GM23248 (cell line): Measurements from ENCODE around the gene CRYGC. TPM values are rescaled to one million over a fixed set of nuclear protein-coding genes. Genes with fewer than 3 reads are reported as not detected.
"Not testable (repeated sequence)": the region's sequence is repeated elsewhere in the genome, so short reads cannot be mapped to it uniquely, and the experiment has no call there.

ENCODE experiments used
- DNase-seq: peaks from one replicate; pipeline ENCODE4 v3.0.0-alpha.2; 2015
- H2AFZ ChIP-seq: fragments of 200-600 bp; sonication (generic); 2 replicates; pipeline ENCODE4 v1.6.1; 2016; ENCODE audit warnings: antibody characterized with exemption
- H3F3A ChIP-seq: fragments of 200-600 bp; sonication (generic); 2 replicates; pipeline ENCODE4 v1.6.1; 2016; ENCODE audit warnings: mild to moderate bottlenecking, antibody characterized with exemption, mixed run types; ENCODE audit not compliant: insufficient read depth
- H3K27ac ChIP-seq: fragments of 200-600 bp; sonication (generic); 2 replicates; pipeline ENCODE4 v1.5.1; 2016; ENCODE audit warnings: mild to moderate bottlenecking
- H3K27me3 ChIP-seq: fragments of 200-600 bp; sonication (generic); replicated peaks from 2 replicates; pipeline ENCODE4 v1.6.1; 2016; ENCODE audit warnings: mild to moderate bottlenecking; ENCODE audit not compliant: insufficient read depth
- H3K36me3 ChIP-seq: fragments of 200-600 bp; sonication (generic); 2 replicates; pipeline ENCODE4 v1.6.1; 2016; ENCODE audit warnings: low read depth, mild to moderate bottlenecking
- H3K4me1 ChIP-seq: fragments of 200-600 bp; sonication (generic); 2 replicates; pipeline ENCODE4 v1.6.1; 2016; ENCODE audit warnings: mild to moderate bottlenecking; ENCODE audit not compliant: insufficient read depth
- H3K4me2 ChIP-seq: fragments of 200-600 bp; sonication (generic); one replicate; pipeline ENCODE4 v1.6.1; 2016; ENCODE audit warnings: mild to moderate bottlenecking; ENCODE audit not compliant: unreplicated experiment
- H3K4me3 ChIP-seq: fragments of 200-600 bp; sonication (generic); 2 replicates; pipeline ENCODE4 v1.5.1; 2016; ENCODE audit warnings: mild to moderate bottlenecking
- H3K79me2 ChIP-seq: fragments of 200-600 bp; sonication (generic); 2 replicates; pipeline ENCODE4 v1.6.1; 2016; ENCODE audit warnings: mild to moderate bottlenecking; ENCODE audit not compliant: insufficient read depth
- H3K9ac ChIP-seq: fragments of 200-600 bp; sonication (generic); 2 replicates; pipeline ENCODE4 v1.6.1; 2016; ENCODE audit warnings: mild to moderate bottlenecking
- H3K9me2 ChIP-seq: fragments of 200-600 bp; sonication (generic); 2 replicates; pipeline ENCODE4 v1.6.1; 2016; ENCODE audit warnings: mixed run types, mild to moderate bottlenecking, moderate library complexity; ENCODE audit not compliant: insufficient read depth
- H3K9me3 ChIP-seq: fragments of 200-600 bp; sonication (generic); one replicate; pipeline ENCODE4 v1.6.1; 2017; ENCODE audit warnings: low read depth
- H4K20me1 ChIP-seq: fragments of 200-600 bp; sonication (generic); 2 replicates; pipeline ENCODE4 v1.6.0; 2016; ENCODE audit not compliant: insufficient read depth
- EZH2 ChIP-seq: fragments of 200-600 bp; sonication (generic); IDR thresholded peaks from 2 replicates; pipeline ENCODE4 v1.6.1; 2018; ENCODE audit warnings: antibody characterized with exemption, mild to moderate bottlenecking; ENCODE audit not compliant: insufficient read depth, poor library complexity, severe bottlenecking
- EZH2phosphoT487 ChIP-seq: fragments of 200-600 bp; sonication (generic); IDR thresholded peaks from 2 replicates; pipeline ENCODE4 v1.6.1; 2018; ENCODE audit warnings: antibody characterized with exemption, moderate library complexity, mild to moderate bottlenecking, low read depth; ENCODE audit not compliant: insufficient read depth
- WGBS, 2 experiments: methylation state at CpG; one replicate each; pipeline ENCODE4 v1.1.6; 2015 to 2017; ENCODE audit warnings: low lambda C conversion rate in 2 of 2, low coverage in 1 of 2; ENCODE audit errors: missing lambda C conversion rate in 2 of 2; 5-methylcytosine and 5-hydroxymethylcytosine counted together
- in situ Hi-C: fragments of 300-500 bp; cut with MboI; formaldehyde crosslinking; loops from 2 replicates; pipeline ENCODE4 v1.15.0; 2020
- polyA plus RNA-seq: library from polyadenylated mRNA; unstranded; fragments of >200 nt; fragmentation: Nextera tagmentation; extraction: Ambion mirVana; gene quantifications from 2 replicates; pipeline ENCODE4 v1.2.1, GENCODE V29; 2016
- total RNA-seq: library from RNA; depleted of rRNA; stranded (reverse); fragments of >200 nt; shearing (Covaris generic); gene quantifications from 2 replicates; pipeline ENCODE4 v1.2.3, GENCODE V29; 2014

CRYGC gene
- total and polyA plus RNA-seq, 2 experiments from 2014 or later: not detected

DNA sequence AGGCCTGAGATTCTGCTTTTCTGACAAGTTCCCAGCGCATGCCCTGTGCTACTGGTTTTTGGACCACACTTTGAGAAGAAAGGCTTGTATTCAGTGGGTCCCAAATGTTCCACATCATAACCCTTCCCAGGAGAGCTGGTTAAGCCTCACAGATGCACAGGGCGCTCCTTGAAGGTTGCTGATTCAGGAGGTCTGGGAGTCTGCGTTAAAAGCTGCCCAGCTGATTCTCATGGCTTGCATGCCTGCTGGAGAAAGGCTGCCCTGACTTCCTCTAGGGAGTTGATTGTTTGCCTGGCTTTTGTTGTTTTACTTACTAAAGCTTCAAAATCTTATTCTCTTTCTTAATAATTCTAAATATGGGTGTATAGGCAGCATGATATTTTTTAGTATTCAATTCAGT is 26.0 kb downstream of the CRYGC start:
- TF ChIP-seq EZH2 (no peak), EZH2phosphoT487 (no peak)
- H3K4me1 ChIP-seq: no peaks in the 10 kb centered on the region
- no peak overlapping the region for H3K4me2 ChIP-seq
- peaks cover 14% of the 10 kb centered on the region for H3K27me3 ChIP-seq
- H3K9me3 ChIP-seq: no peaks in the 10 kb centered on the region
- H4K20me1 ChIP-seq: no peaks in the 10 kb centered on the region
- no peak overlapping the region for H2AFZ ChIP-seq
- DNase-seq: no peak
- H3K36me3 ChIP-seq: no peaks in the 10 kb centered on the region
- no peaks in the 10 kb centered on the region for H3F3A ChIP-seq
- H3K4me3 ChIP-seq: no peak overlapping the region
- H3K79me2 ChIP-seq: no peaks in the 10 kb centered on the region
- in situ Hi-C loops: no loop called here
- WGBS, 2 experiments: 42 to 59% methylated on average over 3 of the region's 3 CpGs
- no peak overlapping the region for H3K9ac ChIP-seq
- H3K9me2 ChIP-seq: no peaks in the 10 kb centered on the region
- H3K27ac ChIP-seq: no peak overlapping the region

DNA sequence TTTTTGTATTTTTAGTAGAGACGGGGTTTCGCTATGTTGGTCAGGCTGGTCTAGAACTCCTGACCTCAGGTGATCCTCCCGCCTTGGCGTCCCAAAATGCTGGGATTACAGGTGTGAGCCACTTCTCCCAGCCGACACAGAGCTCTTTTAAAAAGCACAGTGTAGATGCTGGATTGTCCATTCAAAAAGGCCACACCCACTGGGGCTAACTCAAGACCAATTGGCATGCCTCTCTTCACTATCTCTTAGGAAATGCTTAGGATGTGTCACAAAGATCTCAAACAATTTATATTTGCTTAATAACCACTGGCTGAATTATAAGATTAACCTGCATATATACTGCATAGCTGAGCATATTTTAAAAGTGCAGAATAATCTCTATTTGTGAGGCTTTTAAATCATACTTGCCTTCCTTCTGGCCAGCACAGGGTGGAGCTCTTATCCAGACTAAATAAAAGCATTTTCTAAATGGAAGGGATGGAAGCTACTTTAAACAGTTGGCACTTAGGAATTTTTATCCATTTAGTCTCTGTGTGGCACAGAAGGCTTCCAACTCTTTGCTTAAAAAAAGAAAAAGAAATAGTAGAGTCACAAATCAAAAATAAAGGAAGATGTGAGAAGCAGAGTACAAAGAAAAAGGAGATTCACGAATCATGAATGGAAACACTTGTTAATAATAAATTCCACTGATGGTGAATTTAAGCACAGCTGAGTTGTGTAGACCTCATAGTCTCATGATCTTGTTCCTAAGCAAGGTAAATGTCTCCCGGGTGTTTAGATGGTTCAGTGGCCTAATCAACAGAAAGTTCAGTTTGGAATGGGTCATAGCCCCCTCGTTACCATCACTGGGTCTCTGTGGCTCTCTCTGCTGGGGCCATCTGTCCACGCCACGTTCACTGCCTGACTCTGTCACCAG is 27.7 kb downstream of the CRYGC start:
- in situ Hi-C loops: no loop called here
- H3K4me3 ChIP-seq: no peak overlapping the region
- TF ChIP-seq EZH2phosphoT487 (no peak), EZH2 (no peak)
- H3K79me2 ChIP-seq: no peaks in the 10 kb centered on the region
- peaks cover 11% of the 10 kb centered on the region for H3K27me3 ChIP-seq
- DNase-seq: peak; percentile 47
- 0 out of 2 replicates have a peak, but pooled peaks cover 7% of the 10 kb centered on the region for H3K4me1 ChIP-seq
- H3K9ac ChIP-seq: no peak overlapping the region
- no peaks in the 10 kb centered on the region for H3K9me2 ChIP-seq
- no peaks in the 10 kb centered on the region for H3K36me3 ChIP-seq
- no peaks in the 10 kb centered on the region for H4K20me1 ChIP-seq
- WGBS, 2 experiments: 36 to 40% methylated on average over 10 of the region's 10 CpGs
- no peaks in the 10 kb centered on the region for H3F3A ChIP-seq
- H2AFZ ChIP-seq: 0 out of 2 replicates have a peak overlapping the region, but pooled peaks have one; percentile 35
- H3K9me3 ChIP-seq: no peaks in the 10 kb centered on the region
- no peak overlapping the region for H3K4me2 ChIP-seq
- no peak overlapping the region for H3K27ac ChIP-seq

DNA sequence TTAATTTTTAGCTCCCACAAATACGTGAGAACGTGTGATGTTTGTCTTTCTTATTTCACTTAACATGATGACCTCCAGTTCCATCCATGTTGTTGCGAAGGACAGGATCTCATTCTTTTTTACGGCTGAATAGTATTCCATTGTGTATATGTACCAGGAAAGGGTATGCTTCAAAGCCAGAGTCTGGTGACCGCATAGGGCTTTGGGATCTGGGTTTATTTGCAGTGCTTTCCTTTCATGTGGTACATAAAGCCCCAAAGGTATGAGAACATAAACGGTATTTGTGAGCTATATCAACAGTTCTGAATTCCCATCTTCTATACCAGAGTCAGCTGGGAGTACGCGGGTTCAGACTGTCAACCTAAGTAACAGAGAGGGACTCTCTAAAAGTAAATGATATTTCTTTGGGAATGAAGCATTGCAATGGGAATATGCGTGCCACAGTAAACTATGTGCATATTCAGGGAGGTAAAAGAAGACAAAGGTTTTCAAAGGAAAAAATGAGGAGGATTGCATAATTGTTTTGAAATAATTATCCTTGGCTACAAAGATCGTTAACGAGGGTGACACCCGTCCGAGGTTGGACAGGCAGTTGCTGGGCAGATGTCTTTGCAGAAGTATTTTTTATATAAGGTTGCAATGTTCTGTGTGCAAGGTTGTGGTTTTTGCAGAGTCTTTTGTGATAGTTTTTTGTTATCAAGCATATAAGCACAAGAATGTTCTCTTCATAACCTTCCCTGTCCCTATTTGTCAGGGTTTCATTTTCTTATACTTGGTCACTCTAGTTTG is 29.8 kb downstream of the CRYGC start:
- no peak overlapping the region for H2AFZ ChIP-seq
- no peak overlapping the region for H3K4me2 ChIP-seq
- 45 to 48% methylated on average over 13 of the region's 13 CpGs for WGBS, 2 experiments
- no peaks in the 10 kb centered on the region for H3K79me2 ChIP-seq
- no peak overlapping the region for H3K9ac ChIP-seq
- TF ChIP-seq EZH2: no peak
- no peak for TF ChIP-seq EZH2phosphoT487
- H3K36me3 ChIP-seq: no peaks in the 10 kb centered on the region
- in situ Hi-C loops: no loop called here
- peaks cover 21% of the 10 kb centered on the region for H3K27me3 ChIP-seq
- H3F3A ChIP-seq: no peaks in the 10 kb centered on the region
- DNase-seq: no peak
- H3K4me1 ChIP-seq: 0 out of 2 replicates have a peak, but pooled peaks cover 7% of the 10 kb centered on the region
- no peak overlapping the region for H3K27ac ChIP-seq
- no peaks in the 10 kb centered on the region for H4K20me1 ChIP-seq
- H3K9me2 ChIP-seq: no peaks in the 10 kb centered on the region
- H3K4me3 ChIP-seq: no peak overlapping the region
- no peaks in the 10 kb centered on the region for H3K9me3 ChIP-seq

DNA sequence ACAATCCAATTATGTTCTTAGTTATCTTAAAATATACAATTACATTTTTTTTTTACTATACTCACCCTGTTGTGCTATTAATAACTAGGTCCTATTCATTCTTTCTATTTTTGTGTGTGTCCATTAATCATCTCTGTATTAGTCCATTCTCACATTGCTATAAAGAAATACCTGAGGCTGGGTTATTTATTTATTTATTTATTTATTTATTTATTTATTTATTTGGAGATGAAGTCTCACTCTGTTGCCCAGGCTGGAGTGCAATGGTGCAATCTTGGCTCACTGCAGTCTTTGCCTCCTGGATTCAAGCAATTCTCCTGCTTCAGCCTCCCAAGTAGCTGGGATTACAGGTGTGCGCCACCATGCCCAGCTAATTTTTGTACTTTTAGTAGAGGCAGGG is 30.9 kb downstream of the CRYGC start:
- H4K20me1 ChIP-seq, H3K79me2 ChIP-seq, H3K4me3 ChIP-seq, H3K4me1 ChIP-seq, in situ Hi-C loops, H2AFZ ChIP-seq, H3K4me2 ChIP-seq, H3K27ac ChIP-seq, H3K9me3 ChIP-seq, DNase-seq, H3F3A ChIP-seq, H3K36me3 ChIP-seq, H3K9ac ChIP-seq, H3K9me2 ChIP-seq: not testable (repeated sequence)
- H3K27me3 ChIP-seq: peaks cover 18% of the 10 kb centered on the region
- 59 to 72% methylated on average over 1 of the region's 1 CpG for WGBS, 2 experiments
